ENCODE data around the gene ZSWIM1. TPM values are rescaled to one million over a fixed set of nuclear protein-coding genes. Genes with fewer than 3 reads are reported as not detected.

ZSWIM1 gene
- total and polyA plus RNA-seq, 4 donors = 2.9 to 8.2 (median 4.3) TPM

Other genes starting within 250 kb of the ZSWIM1 start
- gene WFDC9, start 249.9 kb upstream of the ZSWIM1 start, total RNA-seq = not detected
- gene WFDC9, start 249.9 kb upstream of the ZSWIM1 start, polyA plus RNA-seq = not detected
- not detected for gene WFDC11, start 211.0 kb upstream of the ZSWIM1 start, total RNA-seq
- not detected for gene WFDC11, start 211.0 kb upstream of the ZSWIM1 start, polyA plus RNA-seq
- not detected for gene WFDC13, start 179.2 kb upstream of the ZSWIM1 start, total RNA-seq
- gene WFDC13, start 179.2 kb upstream of the ZSWIM1 start, polyA plus RNA-seq = not detected
- gene WFDC10B, start 176.2 kb upstream of the ZSWIM1 start, total RNA-seq = not detected
- 1 to 10 TPM in 1 of 2 donors, not detected in 1; 1.7 TPM for gene WFDC10B, start 176.2 kb upstream of the ZSWIM1 start, polyA plus RNA-seq
- gene SPINT4, start 158.9 kb upstream of the ZSWIM1 start, total RNA-seq = not detected
- not detected for gene SPINT4, start 158.9 kb upstream of the ZSWIM1 start, polyA plus RNA-seq
- gene WFDC3, start 89.3 kb upstream of the ZSWIM1 start, total RNA-seq = 1 to 10 TPM; 1.6 to 3.6 TPM
- 1 to 10 TPM in 1 of 2 donors, not detected in 1; 1.9 TPM for gene WFDC3, start 89.3 kb upstream of the ZSWIM1 start, polyA plus RNA-seq
- gene DNTTIP1, start 89.3 kb upstream of the ZSWIM1 start, total RNA-seq = 10 to 100 TPM; 25.8 to 27.8 TPM
- 10 to 100 TPM; 29.3 to 30.7 TPM for gene DNTTIP1, start 89.3 kb upstream of the ZSWIM1 start, polyA plus RNA-seq
- 1 to 10 TPM; 1.0 to 1.9 TPM for gene UBE2C, start 68.6 kb upstream of the ZSWIM1 start, total RNA-seq
- 1 to 10 TPM in 1 of 2 donors, not detected in 1; 5.0 TPM for gene UBE2C, start 68.6 kb upstream of the ZSWIM1 start, polyA plus RNA-seq
- gene TNNC2, start 53.9 kb upstream of the ZSWIM1 start, total RNA-seq = not detected
- gene TNNC2, start 53.9 kb upstream of the ZSWIM1 start, polyA plus RNA-seq = 10 to 100 TPM in 1 of 2 donors, 1 to 10 TPM in 1; 1.9 to 26.3 TPM
- 10 to 100 TPM; 36.2 to 57.7 TPM for gene SNX21, start 47.4 kb upstream of the ZSWIM1 start, total RNA-seq
- gene SNX21, start 47.4 kb upstream of the ZSWIM1 start, polyA plus RNA-seq = 100 to 1,000 TPM in 1 of 2 donors, 10 to 100 TPM in 1; 14.9 to 117 TPM
- 10 to 100 TPM; 11.2 to 15.8 TPM for gene ACOT8, start 23.8 kb upstream of the ZSWIM1 start, total RNA-seq
- 10 to 100 TPM; 24.3 to 32.5 TPM for gene ACOT8, start 23.8 kb upstream of the ZSWIM1 start, polyA plus RNA-seq
- 1 to 10 TPM; 2.5 to 4.5 TPM for gene ZSWIM3, start 23.6 kb upstream of the ZSWIM1 start, total RNA-seq
- 1 to 10 TPM; 1.5 to 1.7 TPM for gene ZSWIM3, start 23.6 kb upstream of the ZSWIM1 start, polyA plus RNA-seq
- 1 to 10 TPM; 2.9 to 8.6 TPM for gene SPATA25, start 6.4 kb downstream of the ZSWIM1 start, total RNA-seq
- 1 to 10 TPM in 1 of 2 donors, not detected in 1; 2.3 TPM for gene SPATA25, start 6.4 kb downstream of the ZSWIM1 start, polyA plus RNA-seq
- gene NEURL2, start 10.0 kb downstream of the ZSWIM1 start, total RNA-seq = 10 to 100 TPM in 1 of 2 donors, 1 to 10 TPM in 1; 9.9 to 32.9 TPM
- 1 to 10 TPM; 2.0 to 7.0 TPM for gene NEURL2, start 10.0 kb downstream of the ZSWIM1 start, polyA plus RNA-seq
- gene CTSA, start 10.1 kb downstream of the ZSWIM1 start, total RNA-seq = 100 to 1,000 TPM in 1 of 2 donors, 10 to 100 TPM in 1; 83.4 to 140 TPM
- 100 to 1,000 TPM in 1 of 2 donors, 10 to 100 TPM in 1; 37.9 to 175 TPM for gene CTSA, start 10.1 kb downstream of the ZSWIM1 start, polyA plus RNA-seq
- gene PLTP, start 30.9 kb downstream of the ZSWIM1 start, total RNA-seq = 100 to 1,000 TPM; 113 to 445 TPM
- 100 to 1,000 TPM in 1 of 2 donors, 10 to 100 TPM in 1; 80.7 to 103 TPM for gene PLTP, start 30.9 kb downstream of the ZSWIM1 start, polyA plus RNA-seq
- 10 to 100 TPM; 32.5 to 33.3 TPM for gene PCIF1, start 53.5 kb downstream of the ZSWIM1 start, total RNA-seq
- 10 to 100 TPM; 15.5 to 43.4 TPM for gene PCIF1, start 53.5 kb downstream of the ZSWIM1 start, polyA plus RNA-seq
- gene ZNF335, start 91.0 kb downstream of the ZSWIM1 start, total RNA-seq = 10 to 100 TPM; 18.4 to 22.7 TPM
- gene ZNF335, start 91.0 kb downstream of the ZSWIM1 start, polyA plus RNA-seq = 10 to 100 TPM in 1 of 2 donors, 1 to 10 TPM in 1; 2.8 to 31.4 TPM
- gene MMP9, start 127.7 kb downstream of the ZSWIM1 start, total RNA-seq = 1 to 10 TPM; 5.1 to 6.0 TPM
- 1 to 10 TPM in 1 of 2 donors, under 1 TPM in 1; 0.15 to 3.1 TPM for gene MMP9, start 127.7 kb downstream of the ZSWIM1 start, polyA plus RNA-seq
- 1 to 10 TPM in 1 of 2 donors, under 1 TPM in 1; 0.94 to 2.4 TPM for gene SLC12A5, start 148.0 kb downstream of the ZSWIM1 start, total RNA-seq
- gene SLC12A5, start 148.0 kb downstream of the ZSWIM1 start, polyA plus RNA-seq = not detected
- gene NCOA5, start 208.7 kb downstream of the ZSWIM1 start, total RNA-seq = 10 to 100 TPM; 18.6 to 23.7 TPM
- gene NCOA5, start 208.7 kb downstream of the ZSWIM1 start, polyA plus RNA-seq = 10 to 100 TPM in 1 of 2 donors, 1 to 10 TPM in 1; 8.5 to 10.4 TPM
- gene CD40, start 237.1 kb downstream of the ZSWIM1 start, total RNA-seq = 10 to 100 TPM; 20.9 to 36.1 TPM
- 10 to 100 TPM in 1 of 2 donors, 1 to 10 TPM in 1; 8.6 to 47.7 TPM for gene CD40, start 237.1 kb downstream of the ZSWIM1 start, polyA plus RNA-seq